H1 (cell line): ENCODE results near the gene ZNF219. TPM values are rescaled to one million over a fixed set of nuclear protein-coding genes. Genes with fewer than 3 reads are reported as not detected.

ENCODE experiments used
- ASH2L ChIP-seq: fragments of 200-600, 300-600 bp; sonication (generic); IDR thresholded peaks from one replicate; pipeline ENCODE4 v1.7.1; 2017; ENCODE audit warnings: low read length
- CBX5 ChIP-seq: fragments of 300-800, 300-1000 bp; sonication (generic); IDR thresholded peaks from 2 replicates; pipeline ENCODE4 v1.7.1; 2016; ENCODE audit warnings: antibody characterized with exemption, low read length, low read depth
- CHD1 ChIP-seq: IDR thresholded peaks from 2 replicates; pipeline ENCODE4 v1.6.1; 2012; ENCODE audit warnings: low read depth, low read length, improper control_type of control experiment
- CHD2 ChIP-seq: IDR thresholded peaks from 2 replicates; pipeline ENCODE4 v1.6.1; 2012; ENCODE audit warnings: low read length, improper control_type of control experiment
- EGR1 ChIP-seq: IDR thresholded peaks from 2 replicates; pipeline ENCODE4 v1.6.1; 2011; ENCODE audit warnings: low read depth, low read length, borderline replicate concordance
- EP300 ChIP-seq, 2 experiments: IDR thresholded peaks; 1 replicate in 1 of 2; 2 replicates in 1 of 2; pipeline ENCODE4 v1.6.1; 2011 to 2012; ENCODE audit warnings: low read depth in 2 of 2, low read length in 2 of 2, mild to moderate bottlenecking in 2 of 2, borderline replicate concordance in 1 of 2, inconsistent platforms in 1 of 2, moderate library complexity in 1 of 2
- FOSL1 ChIP-seq: IDR thresholded peaks from 2 replicates; pipeline ENCODE4 v1.6.1; 2011; ENCODE audit warnings: mild to moderate bottlenecking, low read depth, low read length, moderate library complexity; ENCODE audit not compliant: insufficient read depth
- HDAC2 ChIP-seq, 2 experiments: fragments of 300-600 bp in 1 of 2; sonication (generic) in 1 of 2; IDR thresholded peaks; 2 replicates each; pipeline ENCODE4 v1.6.1; 2011 to 2012; ENCODE audit warnings: low read depth in 2 of 2, low read length in 2 of 2, mild to moderate bottlenecking in 2 of 2, moderate library complexity in 2 of 2, borderline replicate concordance in 1 of 2, inconsistent platforms in 1 of 2
- NANOG ChIP-seq: IDR thresholded peaks from 2 replicates; pipeline ENCODE4 v1.6.1; 2011; ENCODE audit warnings: low read length, low read depth, mild to moderate bottlenecking, inconsistent platforms; ENCODE audit not compliant: insufficient read depth, poor library complexity, severe bottlenecking
- PHF8 ChIP-seq: fragments of 200-600 bp; sonication (generic); conservative IDR thresholded peaks from 2 replicates; pipeline ENCODE4 v1.7.1; 2012; ENCODE audit warnings: low read depth, mild to moderate bottlenecking, inconsistent platforms, low read length, moderate library complexity
- POLR2A ChIP-seq, 2 experiments: IDR thresholded peaks; 1 replicate in 1 of 2; 2 replicates in 1 of 2; pipeline ENCODE4 v1.6.1; 2011; ENCODE audit warnings: low read depth in 2 of 2, low read length in 2 of 2, mild to moderate bottlenecking in 2 of 2; ENCODE audit errors: control extremely low read depth in 1 of 2
- RAD21 ChIP-seq, 2 experiments: IDR thresholded peaks in 1 of 2; conservative IDR thresholded peaks in 1 of 2; 2 replicates each; pipeline ENCODE4 v1.6.1; 2011; ENCODE audit warnings: low read depth in 2 of 2, low read length in 2 of 2, improper control_type of control experiment in 1 of 2, inconsistent platforms in 1 of 2, mild to moderate bottlenecking in 1 of 2, moderate library complexity in 1 of 2
- SIRT6 ChIP-seq: IDR thresholded peaks from one replicate; pipeline ENCODE4 v1.7.1; 2012; ENCODE audit warnings: low read length, inconsistent platforms
- SIX5 ChIP-seq: IDR thresholded peaks from 2 replicates; pipeline ENCODE4 v1.6.1; 2011; ENCODE audit warnings: mild to moderate bottlenecking, low read depth, low read length
- SP1 ChIP-seq: IDR thresholded peaks from 2 replicates; pipeline ENCODE4 v1.6.1; 2011; ENCODE audit warnings: low read depth, low read length
- SP2 ChIP-seq: IDR thresholded peaks from 2 replicates; pipeline ENCODE4 v1.6.1; 2012; ENCODE audit warnings: mild to moderate bottlenecking, low read length, inconsistent platforms
- SRF ChIP-seq: IDR thresholded peaks from 2 replicates; pipeline ENCODE4 v1.6.1; 2011; ENCODE audit warnings: mild to moderate bottlenecking, low read depth, low read length, moderate library complexity
- SUZ12 ChIP-seq: fragments of 200-600 bp; sonication (generic); IDR thresholded peaks from 2 replicates; pipeline ENCODE4 v1.6.1; 2012; ENCODE audit warnings: mild to moderate bottlenecking, inconsistent platforms, low read length, moderate library complexity, mixed read lengths
- TBP ChIP-seq: IDR thresholded peaks from 2 replicates; pipeline ENCODE4 v1.6.1; 2011; ENCODE audit warnings: low read depth, low read length, improper control_type of control experiment
- TCF12 ChIP-seq: IDR thresholded peaks from 2 replicates; pipeline ENCODE4 v1.6.1; 2011; ENCODE audit warnings: low read depth, mild to moderate bottlenecking, low read length
- TEAD4 ChIP-seq: IDR thresholded peaks from 2 replicates; pipeline ENCODE4 v1.6.1; 2012; ENCODE audit warnings: low read depth, low read length, inconsistent platforms, mixed read lengths
- YY1 ChIP-seq: IDR thresholded peaks from 2 replicates; pipeline ENCODE4 v1.6.1; 2011; ENCODE audit warnings: low read depth, mild to moderate bottlenecking, low read length
- ZNF274 ChIP-seq: IDR thresholded peaks from 2 replicates; pipeline ENCODE4 v1.7.0; 2012; ENCODE audit warnings: low read length, borderline replicate concordance; ENCODE audit errors: extremely low read depth
- polyA plus RNA-seq, 7 experiments: library from polyadenylated mRNA; depleted of rRNA in 3 of 7; stranded (reverse) in 5 of 7; unstranded in 2 of 7; fragments of >200 nt in 5 of 7; fragments of 200-250 nt in 2 of 7; gene quantifications; 1 replicate in 5 of 7; 2 replicates in 1 of 7; 4 replicates in 1 of 7; pipeline versions ENCODE4 v1.2.1 to v1.2.3, GENCODE V29; 2011 to 2013; ENCODE audit warnings: missing spikeins in 2 of 7, mixed read lengths in 2 of 7
- total RNA-seq: library from RNA; stranded (reverse); fragmentation: NEBNext Ultra II Directional; extraction: Animal tissue kit (Norgen Biotek cat#: 25700); gene quantifications from 2 replicates; pipeline ENCODE4 v1.2.1, GENCODE V29; 2021
- TF ChIP-seq, protein P1 (sequence below): IDR thresholded peaks from 2 replicates; pipeline ENCODE4 v1.6.1; 2011; ENCODE audit warnings: low read length, improper control_type of control experiment

Gene ZNF219
- total and polyA plus RNA-seq, 2 of the 8 experiments (the other 6 are each of a cell fraction or from before 2014, with no cell fraction given) = 113 to 160 TPM

DNA sequence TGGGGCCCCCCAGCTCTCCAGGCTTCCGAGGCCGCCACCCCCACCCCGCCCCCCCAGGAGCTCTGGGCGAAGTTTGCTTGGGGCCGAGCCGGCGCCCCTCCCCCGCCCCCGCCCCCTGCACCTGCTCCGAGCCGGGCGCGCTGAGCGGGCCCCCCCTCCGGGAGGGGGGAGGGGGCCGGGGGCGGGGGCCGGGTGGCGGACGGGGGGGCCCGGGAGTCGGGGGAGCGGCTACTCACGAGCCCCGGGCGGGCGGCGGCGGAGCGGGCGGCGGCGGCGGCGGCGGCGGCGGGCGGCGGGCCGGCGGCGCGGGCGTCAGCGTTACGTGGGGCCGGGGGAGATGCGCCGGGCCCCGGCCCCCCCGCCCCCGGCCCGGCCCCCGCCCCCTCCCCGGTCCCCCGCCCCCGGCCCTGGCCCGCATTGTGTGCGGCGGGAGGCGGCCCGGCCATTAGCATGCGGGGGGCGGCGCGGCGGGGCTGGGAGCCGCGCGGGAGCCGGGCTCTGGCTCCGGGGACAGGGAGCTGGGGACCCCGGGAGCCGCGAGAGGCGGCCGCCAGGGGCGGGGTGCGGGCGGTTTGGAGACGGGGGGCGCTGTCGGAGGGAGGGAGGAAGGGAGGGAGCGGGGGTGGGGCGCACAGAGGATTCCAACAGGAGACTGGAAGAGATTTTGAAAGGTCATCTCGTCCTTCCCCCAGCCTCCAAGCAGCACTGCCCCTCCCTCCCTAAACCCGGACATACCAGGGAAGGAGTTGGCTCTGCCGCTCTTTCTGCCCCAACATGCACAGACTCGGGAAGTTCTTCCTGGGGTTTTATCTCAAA is at the start of gene ZNF219 (continued):
- no peak for TF ChIP-seq RAD21 (IDR thresholded peaks at IDR 0.05 in 1 of 2, conservative IDR thresholded peaks at IDR 0.05 in 1 of 2; ENCODE audit: low read depth in 2 of 2, low read length in 2 of 2)
- TF ChIP-seq CHD2 = no peak
- TF ChIP-seq, protein P1, sequence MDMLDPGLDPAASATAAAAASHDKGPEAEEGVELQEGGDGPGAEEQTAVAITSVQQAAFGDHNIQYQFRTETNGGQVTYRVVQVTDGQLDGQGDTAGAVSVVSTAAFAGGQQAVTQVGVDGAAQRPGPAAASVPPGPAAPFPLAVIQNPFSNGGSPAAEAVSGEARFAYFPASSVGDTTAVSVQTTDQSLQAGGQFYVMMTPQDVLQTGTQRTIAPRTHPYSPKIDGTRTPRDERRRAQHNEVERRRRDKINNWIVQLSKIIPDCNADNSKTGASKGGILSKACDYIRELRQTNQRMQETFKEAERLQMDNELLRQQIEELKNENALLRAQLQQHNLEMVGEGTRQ = no peak
- 0 out of 2 replicates have a peak, but pooled peaks have one; percentile 26 for TF ChIP-seq TBP
- TF ChIP-seq SIX5 = no peak
- no peak for TF ChIP-seq EGR1
- TF ChIP-seq CHD1 = no peak
- peak; percentile 27 for TF ChIP-seq ASH2L
- TF ChIP-seq EP300 (IDR thresholded peaks at IDR 0.05; ENCODE audit: borderline replicate concordance in 1 of 2, low read depth in 2 of 2, low read length in 2 of 2) = peak; percentile 19 to 42; a peak in 2 of 3 replicates
- TF ChIP-seq YY1 = no peak
- no peak for TF ChIP-seq SIRT6
- TF ChIP-seq SP1 = no peak
- peak; percentile 49 to 55; a peak in 2 of 3 replicates for TF ChIP-seq POLR2A (IDR thresholded peaks at IDR 0.05; ENCODE audit: control extremely low read depth in 1 of 2, low read depth in 2 of 2, low read length in 2 of 2)
- TF ChIP-seq SP2 = no peak
- TF ChIP-seq HDAC2 (IDR thresholded peaks at IDR 0.05; ENCODE audit: borderline replicate concordance in 1 of 2, low read depth in 2 of 2, low read length in 2 of 2) = no peak
- TF ChIP-seq SUZ12 = no peak
- TF ChIP-seq TEAD4 = peak; percentile 68
- TF ChIP-seq FOSL1 = no peak
- no peak for TF ChIP-seq CBX5
- TF ChIP-seq SRF = no peak
- no peak for TF ChIP-seq PHF8
- no peak for TF ChIP-seq TCF12
- no peak for TF ChIP-seq ZNF274
- no peak for TF ChIP-seq NANOG
